Esophagus muscularis mucosa (tissue), 3 donors: ENCODE data around the gene KIRREL3.

Experiments used
- CTCF ChIP-seq, 3 experiments: fragments of 200-600 bp in 2 of 3; fragments of 450-650 bp in 1 of 3; sonication (generic) in 2 of 3; IDR thresholded peaks; one replicate each; pipeline ENCODE4 v1.5.1; 2017 to 2019; ENCODE audit warnings: antibody characterized with exemption in 3 of 3, mild to moderate bottlenecking in 2 of 3, moderate library complexity in 1 of 3
- POLR2A ChIP-seq: fragments of 450-650 bp; IDR thresholded peaks from one replicate; pipeline ENCODE4 v1.6.1; 2017; ENCODE audit warnings: antibody characterized with exemption, moderate library complexity, mild to moderate bottlenecking, low read depth

- TF ChIP-seq CTCF (IDR thresholded peaks at IDR 0.05) (no peak), POLR2A (no peak)
These were observed 167.5 kb downstream of the KIRREL3 start for GRCh38 chr11:126833065-126833464.
